Neural cell (in vitro differentiated cells): ENCODE measurements around the gene GDI2. TPM values are rescaled to one million over a fixed set of nuclear protein-coding genes. Genes with fewer than 3 reads are reported as not detected.

Experiments
- H2AFZ ChIP-seq: fragments of 200-600, 300-800 bp; sonication (generic), shearing (Covaris generic); 2 replicates; pipeline ENCODE4 v1.6.0; 2014; ENCODE audit warnings: low read depth, mild to moderate bottlenecking, antibody characterized with exemption, low read length, moderate library complexity
- H3F3A ChIP-seq: fragments of 200-600 bp; shearing (Covaris generic); 2 replicates; pipeline ENCODE4 v1.6.1; 2016; ENCODE audit warnings: mild to moderate bottlenecking, moderate library complexity, mixed read lengths, antibody characterized with exemption, low read length; ENCODE audit not compliant: insufficient read depth, poor library complexity, severe bottlenecking
- H3K27ac ChIP-seq: fragments of 200-600, 300-800 bp; sonication (generic), shearing (Covaris generic); 2 replicates; pipeline ENCODE4 v1.5.1; 2014; ENCODE audit warnings: mild to moderate bottlenecking, low read length, moderate library complexity
- H3K27me3 ChIP-seq: fragments of 300-800, 200-600 bp; sonication (generic), shearing (Covaris generic); 2 replicates; pipeline ENCODE4 v1.6.0; 2014; ENCODE audit warnings: mild to moderate bottlenecking, low read depth, low read length, moderate library complexity; ENCODE audit not compliant: insufficient read depth
- H3K36me3 ChIP-seq: fragments of 300-800, 200-600 bp; sonication (generic), shearing (Covaris generic); 2 replicates; pipeline ENCODE4 v1.5.1; 2014; ENCODE audit warnings: mild to moderate bottlenecking, antibody characterized with exemption, low read length, moderate library complexity; ENCODE audit not compliant: insufficient read depth
- H3K4me2 ChIP-seq: fragments of 300-800, 200-600 bp; sonication (generic), shearing (Covaris generic); 2 replicates; pipeline ENCODE4 v1.6.0; 2014; ENCODE audit warnings: mild to moderate bottlenecking, low read length
- H3K4me3 ChIP-seq: fragments of 300-800, 200-600 bp; sonication (generic), shearing (Covaris generic); 2 replicates; pipeline ENCODE4 v1.5.1; 2014; ENCODE audit warnings: mild to moderate bottlenecking, low read length, moderate library complexity
- H3K79me2 ChIP-seq: fragments of 200-600 bp; shearing (Covaris generic); replicated peaks from 2 replicates; pipeline ENCODE4 v1.6.0; 2014; ENCODE audit warnings: mild to moderate bottlenecking, low read length, moderate library complexity; ENCODE audit not compliant: insufficient read depth
- H3K9ac ChIP-seq: fragments of 300-800, 200-600 bp; sonication (generic), shearing (Covaris generic); 2 replicates; pipeline ENCODE4 v1.6.1; 2016; ENCODE audit warnings: mild to moderate bottlenecking, low read length, mixed read lengths
- H3K9me2 ChIP-seq: fragments of 200-600 bp; shearing (Covaris generic); 2 replicates; pipeline ENCODE4 v1.6.1; 2016; ENCODE audit warnings: mild to moderate bottlenecking, low read length, mixed read lengths; ENCODE audit not compliant: insufficient read depth
- H3K9me3 ChIP-seq: fragments of 200-600, 300-800 bp; sonication (generic), shearing (Covaris generic); 2 replicates; pipeline ENCODE4 v1.6.1; 2016; ENCODE audit warnings: mild to moderate bottlenecking, mixed run types, low read length, moderate library complexity, mixed read lengths
- H4K20me1 ChIP-seq: fragments of 200-600 bp; shearing (Covaris generic); 2 replicates; pipeline ENCODE4 v1.6.1; 2016; ENCODE audit warnings: mild to moderate bottlenecking, mixed run types; ENCODE audit not compliant: insufficient read depth
- EP300 ChIP-seq: fragments of 450-650 bp; conservative IDR thresholded peaks from 2 replicates; pipeline ENCODE4 v1.6.1; 2014; ENCODE audit warnings: antibody characterized with exemption, mild to moderate bottlenecking, moderate library complexity; ENCODE audit not compliant: poor library complexity, severe bottlenecking
- EZH2 ChIP-seq: fragments of 200-600, 300-800 bp; shearing (Covaris generic), sonication (generic); IDR thresholded peaks from 2 replicates; pipeline ENCODE4 v1.6.1; 2014; ENCODE audit warnings: antibody characterized with exemption, low read length, borderline replicate concordance, mild to moderate bottlenecking; ENCODE audit not compliant: insufficient read depth, poor library complexity, severe bottlenecking
- MXI1 ChIP-seq: fragments of 450-650 bp; conservative IDR thresholded peaks from 2 replicates; pipeline ENCODE4 v1.6.1; 2014; ENCODE audit warnings: antibody characterized with exemption, mild to moderate bottlenecking; ENCODE audit not compliant: poor library complexity, severe bottlenecking
- RAD21 ChIP-seq: fragments of 450-650 bp; conservative IDR thresholded peaks from 2 replicates; pipeline ENCODE4 v1.6.1; 2014; ENCODE audit warnings: antibody characterized with exemption, mild to moderate bottlenecking, moderate library complexity
- SMC3 ChIP-seq: fragments of 450-650 bp; conservative IDR thresholded peaks from 2 replicates; pipeline ENCODE4 v1.6.1; 2014; ENCODE audit warnings: antibody characterized with exemption, mild to moderate bottlenecking, moderate library complexity; ENCODE audit not compliant: poor library complexity
- TAF1 ChIP-seq: IDR thresholded peaks from 2 replicates; pipeline ENCODE4 v1.6.1; 2012; ENCODE audit warnings: low read depth
- polyA plus RNA-seq: library from polyadenylated mRNA; depleted of rRNA; stranded (reverse); fragments of >200 nt; gene quantifications from 2 replicates; pipeline ENCODE4 v1.2.3, GENCODE V29; 2014
- TF ChIP-seq, protein P1 (sequence below): fragments of 450-650 bp; IDR thresholded peaks from 2 replicates; pipeline ENCODE4 v1.5.1; 2014; ENCODE audit warnings: antibody characterized with exemption, mild to moderate bottlenecking, moderate library complexity; ENCODE audit not compliant: poor library complexity, severe bottlenecking
- TF ChIP-seq, protein P2 (sequence below): IDR thresholded peaks from 2 replicates; pipeline ENCODE4 v1.6.1; 2012; ENCODE audit warnings: borderline replicate concordance

The GDI2 gene
- polyA plus RNA-seq, 1 donor from 2014 or later = 352 TPM

DNA sequence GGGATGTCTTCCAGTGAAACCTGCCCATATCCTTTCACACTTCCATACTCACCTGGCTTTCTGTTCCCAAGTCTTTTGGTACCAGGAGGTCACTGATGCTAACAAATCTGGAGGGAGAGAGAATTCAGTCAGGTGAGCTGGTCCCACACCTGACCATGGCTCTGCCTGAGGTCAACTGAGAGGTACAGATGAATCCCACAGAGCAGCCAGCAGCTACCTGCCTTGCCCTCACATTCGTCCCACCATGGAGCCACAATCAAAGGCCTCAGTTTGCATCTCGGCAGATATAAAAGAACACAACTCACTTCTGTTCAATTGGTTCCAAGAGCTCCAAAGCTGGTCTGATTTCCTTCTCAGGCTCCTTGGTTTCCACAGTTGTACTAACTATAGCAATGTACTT is 47.0 kb downstream of the GDI2 start:
- H3K9ac ChIP-seq = no peak overlapping the region
- no peak overlapping the region for H3K4me3 ChIP-seq
- H3K36me3 ChIP-seq = peaks cover 33% of the 10 kb centered on the region
- H3K27ac ChIP-seq = no peak overlapping the region
- no peak overlapping the region for H3K4me2 ChIP-seq
- no peaks in the 10 kb centered on the region for H3K9me2 ChIP-seq
- no peaks in the 10 kb centered on the region for H4K20me1 ChIP-seq
- no peaks in the 10 kb centered on the region for H3K79me2 ChIP-seq
- no peaks in the 10 kb centered on the region for H3K9me3 ChIP-seq
- H3F3A ChIP-seq = no peaks in the 10 kb centered on the region
- H2AFZ ChIP-seq = no peak overlapping the region
- no peaks in the 10 kb centered on the region for H3K27me3 ChIP-seq
- TF ChIP-seq, protein P1, sequence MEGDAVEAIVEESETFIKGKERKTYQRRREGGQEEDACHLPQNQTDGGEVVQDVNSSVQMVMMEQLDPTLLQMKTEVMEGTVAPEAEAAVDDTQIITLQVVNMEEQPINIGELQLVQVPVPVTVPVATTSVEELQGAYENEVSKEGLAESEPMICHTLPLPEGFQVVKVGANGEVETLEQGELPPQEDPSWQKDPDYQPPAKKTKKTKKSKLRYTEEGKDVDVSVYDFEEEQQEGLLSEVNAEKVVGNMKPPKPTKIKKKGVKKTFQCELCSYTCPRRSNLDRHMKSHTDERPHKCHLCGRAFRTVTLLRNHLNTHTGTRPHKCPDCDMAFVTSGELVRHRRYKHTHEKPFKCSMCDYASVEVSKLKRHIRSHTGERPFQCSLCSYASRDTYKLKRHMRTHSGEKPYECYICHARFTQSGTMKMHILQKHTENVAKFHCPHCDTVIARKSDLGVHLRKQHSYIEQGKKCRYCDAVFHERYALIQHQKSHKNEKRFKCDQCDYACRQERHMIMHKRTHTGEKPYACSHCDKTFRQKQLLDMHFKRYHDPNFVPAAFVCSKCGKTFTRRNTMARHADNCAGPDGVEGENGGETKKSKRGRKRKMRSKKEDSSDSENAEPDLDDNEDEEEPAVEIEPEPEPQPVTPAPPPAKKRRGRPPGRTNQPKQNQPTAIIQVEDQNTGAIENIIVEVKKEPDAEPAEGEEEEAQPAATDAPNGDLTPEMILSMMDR = no peak
- TF ChIP-seq SMC3 (no peak), EZH2 (no peak), EP300 (no peak), MXI1 (no peak)

DNA sequence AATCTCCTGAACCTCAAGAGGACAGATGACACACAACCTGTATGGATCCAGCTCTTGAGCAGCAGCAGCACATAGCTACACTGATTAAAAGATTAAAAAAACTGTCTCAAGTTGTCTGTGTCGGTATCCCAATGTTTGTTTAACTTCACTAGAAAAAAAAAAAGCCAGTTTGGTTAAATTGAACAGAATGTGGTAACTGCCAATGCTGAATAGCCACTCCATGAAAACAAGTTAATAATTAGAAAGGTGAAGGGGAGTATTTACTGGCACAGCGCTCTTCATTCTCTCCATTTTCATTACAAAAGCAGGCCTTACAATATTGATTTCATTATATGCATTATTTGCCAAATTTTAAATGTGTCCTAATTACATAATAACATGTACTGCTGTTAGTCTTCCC is 47.6 kb downstream of the GDI2 start:
- Histone ChIP-seq H3K4me2 (no peak overlapping the region), H3K4me3 (no peak overlapping the region), H3F3A (no peaks in the 10 kb centered on the region), H3K9me3 (no peaks in the 10 kb centered on the region), H3K9me2 (no peaks in the 10 kb centered on the region), H3K27ac (no peak overlapping the region), H3K27me3 (no peaks in the 10 kb centered on the region), H3K9ac (no peak overlapping the region), H3K79me2 (no peaks in the 10 kb centered on the region), H2AFZ (no peak overlapping the region), H4K20me1 (no peaks in the 10 kb centered on the region), H3K36me3 (peaks cover 39% of the 10 kb centered on the region)
- TF ChIP-seq SMC3 (no peak), TAF1 (no peak), RAD21 (no peak)
- TF ChIP-seq, protein P2, sequence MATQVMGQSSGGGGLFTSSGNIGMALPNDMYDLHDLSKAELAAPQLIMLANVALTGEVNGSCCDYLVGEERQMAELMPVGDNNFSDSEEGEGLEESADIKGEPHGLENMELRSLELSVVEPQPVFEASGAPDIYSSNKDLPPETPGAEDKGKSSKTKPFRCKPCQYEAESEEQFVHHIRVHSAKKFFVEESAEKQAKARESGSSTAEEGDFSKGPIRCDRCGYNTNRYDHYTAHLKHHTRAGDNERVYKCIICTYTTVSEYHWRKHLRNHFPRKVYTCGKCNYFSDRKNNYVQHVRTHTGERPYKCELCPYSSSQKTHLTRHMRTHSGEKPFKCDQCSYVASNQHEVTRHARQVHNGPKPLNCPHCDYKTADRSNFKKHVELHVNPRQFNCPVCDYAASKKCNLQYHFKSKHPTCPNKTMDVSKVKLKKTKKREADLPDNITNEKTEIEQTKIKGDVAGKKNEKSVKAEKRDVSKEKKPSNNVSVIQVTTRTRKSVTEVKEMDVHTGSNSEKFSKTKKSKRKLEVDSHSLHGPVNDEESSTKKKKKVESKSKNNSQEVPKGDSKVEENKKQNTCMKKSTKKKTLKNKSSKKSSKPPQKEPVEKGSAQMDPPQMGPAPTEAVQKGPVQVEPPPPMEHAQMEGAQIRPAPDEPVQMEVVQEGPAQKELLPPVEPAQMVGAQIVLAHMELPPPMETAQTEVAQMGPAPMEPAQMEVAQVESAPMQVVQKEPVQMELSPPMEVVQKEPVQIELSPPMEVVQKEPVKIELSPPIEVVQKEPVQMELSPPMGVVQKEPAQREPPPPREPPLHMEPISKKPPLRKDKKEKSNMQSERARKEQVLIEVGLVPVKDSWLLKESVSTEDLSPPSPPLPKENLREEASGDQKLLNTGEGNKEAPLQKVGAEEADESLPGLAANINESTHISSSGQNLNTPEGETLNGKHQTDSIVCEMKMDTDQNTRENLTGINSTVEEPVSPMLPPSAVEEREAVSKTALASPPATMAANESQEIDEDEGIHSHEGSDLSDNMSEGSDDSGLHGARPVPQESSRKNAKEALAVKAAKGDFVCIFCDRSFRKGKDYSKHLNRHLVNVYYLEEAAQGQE = no peak
